Esophagus muscularis mucosa (tissue), 4 donors: ENCODE measurements around the gene C8G.

Experiments
- CTCF ChIP-seq, 3 experiments: fragments of 200-600 bp in 2 of 3; fragments of 450-650 bp in 1 of 3; sonication (generic) in 2 of 3; IDR thresholded peaks; one replicate each; pipeline ENCODE4 v1.5.1; 2017 to 2019; ENCODE audit warnings: antibody characterized with exemption in 3 of 3, mild to moderate bottlenecking in 2 of 3, moderate library complexity in 1 of 3
- EP300 ChIP-seq: sonication (generic); formaldehyde crosslinking; IDR thresholded peaks from one replicate; pipeline ENCODE4 v1.6.1; 2017; ENCODE audit warnings: antibody characterized with exemption
- POLR2A ChIP-seq: fragments of 450-650 bp; IDR thresholded peaks from one replicate; pipeline ENCODE4 v1.6.1; 2017; ENCODE audit warnings: antibody characterized with exemption, moderate library complexity, mild to moderate bottlenecking, low read depth
- POLR2AphosphoS5 ChIP-seq, 2 donors: sonication (generic); formaldehyde crosslinking; IDR thresholded peaks; one replicate each; pipeline ENCODE4 v1.6.1; 2017; ENCODE audit warnings: antibody characterized with exemption in 2 of 2

GRCh38 chr9:136977649-136978072, 32.6 kb downstream of the C8G start:
- TF ChIP-seq CTCF (IDR thresholded peaks at IDR 0.05) (no peak), POLR2AphosphoS5 (IDR thresholded peaks at IDR 0.05) (no peak), EP300 (no peak), POLR2A (no peak)
